GM12865 (cell line): Measurements from ENCODE around the gene GSTK1.
A peak's percentile ranks its signal among the peaks of the same experiment; 100 is the strongest.
"Not testable (repeated sequence)": the region's sequence is repeated elsewhere in the genome, so short reads cannot be mapped to it uniquely, and the experiment has no call there.

Experiments
- DNase-seq: peaks from one replicate; pipeline ENCODE4 v3.0.0; 2010; ENCODE audit warnings: low read depth
- H3K4me3 ChIP-seq: 2 replicates; pipeline ENCODE4 v1.5.1; 2011; ENCODE audit warnings: mild to moderate bottlenecking, low read depth, low read length, control low read depth
- CTCF ChIP-seq: IDR thresholded peaks from 2 replicates; pipeline ENCODE4 v1.5.1; 2011; ENCODE audit warnings: low read length, control low read depth, low read depth, inconsistent platforms; ENCODE audit not compliant: insufficient read depth; ENCODE audit errors: missing control alignments

GSTK1 gene

DNA sequence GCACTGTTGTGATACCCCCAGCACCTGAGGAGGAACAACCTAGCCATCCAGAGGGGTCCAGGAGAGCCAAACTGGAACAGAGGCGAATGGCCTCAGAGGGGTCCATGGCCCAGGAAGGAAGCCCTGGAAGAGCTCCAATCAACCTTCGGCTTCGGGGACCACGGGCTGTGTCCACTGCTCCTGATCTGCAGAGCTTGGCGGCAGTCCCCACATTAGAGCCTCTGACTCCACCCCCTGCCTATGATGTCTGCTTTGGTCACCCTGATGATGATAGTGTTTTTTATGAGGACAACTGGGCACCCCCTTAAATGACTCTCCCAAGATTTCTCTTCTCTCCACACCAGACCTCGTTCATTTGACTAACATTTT, 23.3 kb downstream of the GSTK1 start:
- no peak for TF ChIP-seq CTCF
- no peak overlapping the region for H3K4me3 ChIP-seq
- no peak for DNase-seq

DNA sequence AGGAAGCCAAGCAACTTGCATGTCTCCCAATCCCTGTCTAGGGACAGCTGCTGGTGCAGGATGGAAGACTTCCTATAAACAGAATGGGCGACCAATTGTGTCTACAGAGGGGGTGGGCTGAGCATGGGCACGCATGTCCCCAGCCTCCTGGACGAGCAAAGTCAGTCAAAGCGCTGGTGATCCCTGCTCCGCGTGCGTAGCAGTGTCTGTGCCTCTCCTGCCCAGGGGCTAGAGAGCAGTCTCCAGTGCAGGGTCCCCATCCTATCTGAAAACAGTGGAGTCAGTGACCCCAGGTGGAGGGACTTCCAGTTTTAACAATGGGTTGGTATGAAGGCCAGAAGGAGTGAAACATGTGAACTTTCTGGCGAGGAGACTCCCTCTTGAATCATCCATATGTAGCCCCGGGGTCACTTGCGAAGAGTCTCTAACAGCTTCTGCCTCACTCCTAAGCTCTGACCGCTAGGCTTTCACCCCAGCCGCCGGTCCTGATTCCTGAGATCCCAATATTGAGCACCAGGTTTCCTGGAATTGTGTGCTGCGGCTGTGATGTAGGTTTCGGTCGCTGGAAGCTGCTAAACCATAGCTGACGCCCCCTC, 24.2 kb downstream of the GSTK1 start:
- no peak for TF ChIP-seq CTCF
- H3K4me3 ChIP-seq, result peak overlapping the region; percentile 78
- no peak for DNase-seq

DNA sequence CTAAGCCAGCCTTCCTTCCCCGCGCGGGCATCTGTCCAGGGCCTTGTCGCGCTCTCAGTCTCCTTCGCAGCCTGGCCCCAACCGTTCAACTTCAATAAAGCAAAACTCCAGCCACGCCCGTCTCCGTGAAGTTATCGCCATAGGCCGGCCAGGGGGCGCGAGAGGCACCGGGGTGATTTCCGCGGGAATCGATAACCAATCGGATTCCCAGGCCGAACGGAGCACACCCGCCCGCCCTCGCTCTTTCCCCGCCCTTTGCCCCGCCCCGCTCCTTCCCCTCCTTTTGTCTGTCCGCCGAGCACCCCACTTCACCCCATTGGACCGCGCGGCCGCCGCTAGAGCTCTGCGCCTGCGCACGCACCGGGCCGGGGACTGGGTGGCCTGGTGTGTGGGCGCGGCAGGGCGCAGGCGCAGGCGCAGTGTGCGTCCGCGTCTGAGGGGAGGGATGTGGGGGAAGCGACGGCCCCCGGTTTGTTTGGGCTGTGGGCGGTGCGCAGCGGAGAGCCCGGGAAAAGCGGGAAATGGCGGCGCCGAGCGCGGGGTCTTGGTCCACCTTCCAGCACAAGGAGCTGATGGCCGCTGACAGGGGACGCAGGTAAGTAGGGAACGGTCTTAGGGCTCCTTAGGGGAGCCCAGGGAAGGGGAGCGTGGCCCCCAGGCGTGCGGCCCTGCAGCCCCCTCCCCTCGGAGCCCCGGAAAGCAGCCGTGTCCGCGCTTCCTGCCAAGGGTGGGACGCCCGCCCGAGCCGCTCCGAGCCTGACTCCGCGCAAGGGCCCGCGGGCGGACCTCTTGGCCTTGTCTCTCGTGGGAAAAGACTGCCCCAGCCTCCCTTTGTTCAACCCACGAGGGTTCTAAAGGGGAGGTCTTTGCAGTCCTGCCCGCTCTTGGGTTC, 24.9 kb downstream of the GSTK1 start, which contains the start of gene CASP2:
CASP2 (plus strand) TSS at position 417 of the 892 bp plus-strand sequence; CDS start at position 522, 105 bp downstream.
- peak; percentile 99 for DNase-seq
- peak; percentile 13 for TF ChIP-seq CTCF
- peak within 1 kb of the TSS; percentile 78 for H3K4me3 ChIP-seq

DNA sequence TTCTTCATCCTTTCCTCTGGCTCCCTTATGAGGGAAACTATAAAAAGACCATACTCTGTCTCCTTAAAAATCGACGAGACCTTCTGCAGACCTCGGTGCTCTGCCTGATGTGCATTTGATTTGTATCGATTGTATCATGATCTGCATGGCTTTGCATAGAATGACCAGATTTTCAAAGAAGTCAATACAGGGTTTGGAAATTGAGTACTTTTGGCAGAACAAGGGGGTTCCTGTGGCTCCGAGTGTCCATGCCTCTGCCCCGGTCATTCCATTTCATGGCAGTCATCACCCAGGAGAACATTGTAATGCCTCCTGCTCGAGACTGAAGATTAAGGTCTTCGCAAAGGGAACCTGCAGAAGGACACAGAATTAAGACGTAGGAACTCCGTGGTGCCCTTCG, 25.6 kb downstream of the GSTK1 start:
- DNase-seq, result peak; percentile 12
- no peak for TF ChIP-seq CTCF
- peak overlapping the region; percentile 78 for H3K4me3 ChIP-seq

DNA sequence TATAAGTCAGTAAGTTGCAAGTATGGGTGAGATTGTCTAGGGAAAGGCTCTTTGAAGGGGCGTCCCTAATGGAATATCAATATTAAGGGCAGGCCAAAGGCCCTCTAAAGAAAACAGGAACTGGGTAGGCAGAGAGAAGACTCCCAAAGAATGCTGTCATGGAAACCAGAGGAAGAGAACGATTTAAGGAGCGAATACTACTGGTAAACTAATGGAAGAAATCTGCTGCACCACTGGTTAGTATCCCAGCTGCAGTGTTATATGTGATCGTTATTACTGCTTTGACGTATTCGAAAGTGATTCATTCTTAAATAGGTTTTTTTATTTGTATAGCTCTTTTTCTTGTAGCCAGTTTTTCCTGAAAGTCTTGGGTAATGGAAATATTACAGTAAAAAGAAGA, 26.2 kb downstream of the GSTK1 start:
- peak overlapping the region; percentile 78 for H3K4me3 ChIP-seq
- TF ChIP-seq CTCF, result no peak
- no peak for DNase-seq

- H3K4me3 ChIP-seq, result peak overlapping the region; percentile 78
- DNase-seq, result not testable (repeated sequence)
These were observed 26.6 kb downstream of the GSTK1 start for GRCh38 chr7:143289888-143290287.

- no peak for TF ChIP-seq CTCF
- no peak for DNase-seq
- H3K4me3 ChIP-seq, result no peak overlapping the region; the same call in 1 of the 2 replicates
These were observed 27.1 kb downstream of the GSTK1 start for GRCh38 chr7:143290293-143290692.
